ACHN (cell line): ENCODE results near the gene PAFAH1B2.
"Not testable (repeated sequence)": the region's sequence is repeated elsewhere in the genome, so short reads cannot be mapped to it uniquely, and the experiment has no call there.

Experiments used
- DNase-seq: peaks from one replicate; pipeline ENCODE4 v3.0.0-alpha.2; 2015
- in situ Hi-C: cut with HindIII; loops from 2 replicates; pipeline ENCODE4 v1.10.0; 2017; ENCODE audit warnings: low sequenced_read_pairs, low pct_ligation_motif_present, low pct_unique_long_range_greater_than_20kb

PAFAH1B2 gene

DNA sequence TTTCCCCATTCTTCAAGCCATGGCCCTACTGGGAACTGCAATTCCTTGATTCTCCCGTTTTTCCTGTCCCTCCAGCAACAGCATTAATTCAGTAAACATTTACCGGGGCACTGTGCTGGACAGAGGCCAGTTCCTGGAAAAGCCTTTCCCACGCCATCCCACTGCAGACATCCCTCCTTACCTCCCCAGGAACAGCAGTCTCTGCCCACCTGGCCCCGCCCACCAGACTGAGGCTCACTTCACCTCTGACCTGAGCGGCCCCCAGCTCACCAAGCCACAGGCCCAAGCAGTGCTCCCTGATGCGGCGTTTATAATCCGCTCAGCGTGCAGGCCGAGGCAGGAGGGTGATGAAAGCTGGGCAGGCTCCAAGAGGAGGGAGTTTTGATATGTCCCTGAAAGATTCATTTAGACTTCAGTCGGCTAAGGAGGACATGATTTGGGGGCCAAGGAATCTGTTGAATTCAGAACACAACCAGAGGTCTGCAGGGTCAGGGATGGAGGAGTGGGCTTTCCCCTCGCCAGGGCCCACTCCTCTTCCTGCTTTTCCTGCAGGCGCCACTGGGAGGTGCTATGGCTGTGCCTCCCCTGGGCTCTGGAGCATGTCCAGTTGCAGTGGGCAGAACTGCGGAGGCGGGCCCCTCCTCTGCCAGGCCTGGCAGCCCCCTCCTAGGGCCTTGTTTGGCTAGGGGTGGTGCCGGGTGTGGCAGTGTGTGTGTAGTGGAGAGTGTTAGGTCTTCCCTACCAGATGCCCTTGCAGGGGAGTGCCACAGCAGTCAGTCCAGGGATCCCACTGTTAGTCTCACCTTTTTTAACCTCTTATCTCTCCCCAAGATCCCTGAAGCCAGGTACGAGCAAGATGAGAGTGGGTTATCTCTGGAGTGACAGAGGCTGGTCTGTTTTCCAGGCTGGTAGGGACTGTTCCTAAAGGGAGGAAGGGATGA, 53.7 kb downstream of the PAFAH1B2 start:
- in situ Hi-C loops: no loop called here
- DNase-seq: peak; percentile 27

- no peak for DNase-seq
- in situ Hi-C loops: no loop called here
Measured at GRCh38 chr11:117198613-117199012, 54.5 kb downstream of the PAFAH1B2 start.

GRCh38 chr11:117199053-117199915, 55.2 kb downstream of the PAFAH1B2 start, which contains the start of gene TAGLN:
TAGLN (plus strand) TSS chr11:117199370; CDS start chr11:117203014, 3,644 bp downstream.
- DNase-seq: peak; percentile 68
- in situ Hi-C loops: no loop called here

- in situ Hi-C loops: no loop called here
- no peak for DNase-seq
Measured at GRCh38 chr11:117199916-117200812, 56.1 kb downstream of the PAFAH1B2 start.

DNA sequence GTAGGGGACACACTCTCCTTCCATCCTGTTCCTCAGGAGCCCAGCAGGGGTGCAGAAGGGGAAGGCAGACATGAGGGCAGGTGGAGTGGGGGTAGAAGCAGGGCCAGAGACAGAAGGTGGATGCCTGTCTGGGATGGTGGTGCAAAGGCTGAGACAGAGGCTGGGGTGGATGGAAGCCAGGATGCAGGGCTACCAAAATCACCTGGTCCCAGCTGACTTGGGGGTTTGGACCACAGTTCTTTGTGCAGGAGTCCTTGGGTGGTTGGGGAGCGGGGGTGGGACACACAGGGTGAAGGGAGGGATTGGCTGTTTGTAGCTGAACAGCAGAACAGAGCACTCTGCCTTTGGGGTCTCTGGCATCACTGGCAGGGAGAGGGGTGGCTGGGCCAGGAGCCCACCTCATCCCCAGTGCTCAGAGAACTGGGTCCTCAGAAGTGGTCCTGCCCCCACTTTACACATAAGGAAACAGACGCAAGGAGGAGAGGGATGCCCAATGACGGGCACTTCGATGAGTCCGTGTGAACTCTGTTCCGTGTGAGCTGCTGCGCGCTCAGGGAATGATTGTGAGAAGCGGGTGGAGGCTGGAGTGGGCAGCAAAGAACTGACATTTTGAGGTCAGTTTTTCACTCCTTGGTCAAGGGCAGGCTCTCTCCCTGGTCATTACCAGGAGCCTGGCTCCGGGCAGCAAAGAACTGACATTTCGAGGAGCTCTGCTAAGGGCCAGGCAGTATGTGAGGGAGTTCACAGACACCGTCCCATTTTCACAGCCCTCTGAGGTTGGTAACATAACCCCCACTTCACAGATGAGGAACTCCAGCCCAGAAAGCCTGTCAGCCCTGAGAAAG, 56.9 kb downstream of the PAFAH1B2 start:
- in situ Hi-C loops: no loop called here
- DNase-seq: no peak

- in situ Hi-C loops: no loop called here
- DNase-seq: no peak
Measured at GRCh38 chr11:117201658-117202305, 57.7 kb downstream of the PAFAH1B2 start.

GRCh38 chr11:117202386-117203068, 58.4 kb downstream of the PAFAH1B2 start:
- no peak for DNase-seq
- in situ Hi-C loops: no loop called here

DNA sequence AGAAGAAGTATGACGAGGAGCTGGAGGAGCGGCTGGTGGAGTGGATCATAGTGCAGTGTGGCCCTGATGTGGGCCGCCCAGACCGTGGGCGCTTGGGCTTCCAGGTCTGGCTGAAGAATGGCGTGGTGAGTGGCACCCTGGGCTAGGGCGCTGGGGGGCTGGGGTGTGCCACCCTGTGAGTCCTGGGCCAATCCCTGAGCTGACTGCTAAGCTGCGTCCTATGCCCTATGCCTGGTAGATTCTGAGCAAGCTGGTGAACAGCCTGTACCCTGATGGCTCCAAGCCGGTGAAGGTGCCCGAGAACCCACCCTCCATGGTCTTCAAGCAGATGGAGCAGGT, 59.0 kb downstream of the PAFAH1B2 start:
- in situ Hi-C loops: no loop called here
- no peak for DNase-seq

DNA sequence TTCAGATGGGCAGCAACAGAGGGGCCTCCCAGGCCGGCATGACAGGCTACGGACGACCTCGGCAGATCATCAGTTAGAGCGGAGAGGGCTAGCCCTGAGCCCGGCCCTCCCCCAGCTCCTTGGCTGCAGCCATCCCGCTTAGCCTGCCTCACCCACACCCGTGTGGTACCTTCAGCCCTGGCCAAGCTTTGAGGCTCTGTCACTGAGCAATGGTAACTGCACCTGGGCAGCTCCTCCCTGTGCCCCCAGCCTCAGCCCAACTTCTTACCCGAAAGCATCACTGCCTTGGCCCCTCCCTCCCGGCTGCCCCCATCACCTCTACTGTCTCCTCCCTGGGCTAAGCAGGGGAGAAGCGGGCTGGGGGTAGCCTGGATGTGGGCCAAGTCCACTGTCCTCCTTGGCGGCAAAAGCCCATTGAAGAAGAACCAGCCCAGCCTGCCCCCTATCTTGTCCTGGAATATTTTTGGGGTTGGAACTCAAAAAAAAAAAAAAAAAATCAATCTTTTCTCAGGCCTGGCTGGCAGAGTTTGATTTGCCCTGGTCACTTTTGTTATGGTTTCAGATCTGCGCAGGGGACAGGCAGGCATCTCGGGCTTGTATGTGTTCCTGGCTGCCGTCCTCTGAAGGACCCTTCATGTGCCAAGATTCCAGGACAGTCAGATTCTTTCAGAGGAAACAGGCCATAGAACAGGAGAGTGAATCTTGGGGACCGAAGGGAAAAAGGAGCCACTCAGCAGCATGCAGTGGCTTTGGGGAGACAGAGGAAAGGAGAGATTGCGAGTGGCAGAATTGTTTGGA, 60.4 kb downstream of the PAFAH1B2 start:
- no peak for DNase-seq
- in situ Hi-C loops: no loop called here

GRCh38 chr11:117205211-117205818, 61.2 kb downstream of the PAFAH1B2 start:
- in situ Hi-C loops: no loop called here

GRCh38 chr11:117206111-117206510, 62.0 kb downstream of the PAFAH1B2 start:
- in situ Hi-C loops: not testable (repeated sequence)

More at GRCh38 chr11:117205211-117205818, 61.2 kb downstream of the PAFAH1B2 start:
- no peak for DNase-seq

DNA sequence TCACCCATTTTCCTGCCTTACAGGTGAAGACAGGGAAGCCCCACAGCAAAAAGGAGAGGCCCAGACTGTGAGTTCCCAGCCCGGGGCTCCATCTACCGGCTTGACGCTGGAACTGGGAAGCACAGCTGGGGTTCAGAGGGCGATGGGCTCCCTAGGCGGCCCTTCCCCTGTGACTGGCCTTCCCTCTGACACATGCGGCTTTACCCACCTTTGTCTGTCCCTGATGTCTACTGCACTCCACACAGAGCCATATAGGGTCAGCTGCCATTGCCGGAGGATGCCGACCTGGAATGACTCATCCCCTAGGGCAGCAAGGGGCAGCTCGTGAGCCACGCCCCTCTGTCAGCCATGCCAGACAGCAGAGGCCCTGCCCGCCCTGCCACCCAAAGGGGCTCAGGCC, 62.8 kb downstream of the PAFAH1B2 start:
- in situ Hi-C loops, DNase-seq: not testable (repeated sequence)

More at GRCh38 chr11:117206111-117206510, 62.0 kb downstream of the PAFAH1B2 start:
- DNase-seq: not testable (repeated sequence)

DNA sequence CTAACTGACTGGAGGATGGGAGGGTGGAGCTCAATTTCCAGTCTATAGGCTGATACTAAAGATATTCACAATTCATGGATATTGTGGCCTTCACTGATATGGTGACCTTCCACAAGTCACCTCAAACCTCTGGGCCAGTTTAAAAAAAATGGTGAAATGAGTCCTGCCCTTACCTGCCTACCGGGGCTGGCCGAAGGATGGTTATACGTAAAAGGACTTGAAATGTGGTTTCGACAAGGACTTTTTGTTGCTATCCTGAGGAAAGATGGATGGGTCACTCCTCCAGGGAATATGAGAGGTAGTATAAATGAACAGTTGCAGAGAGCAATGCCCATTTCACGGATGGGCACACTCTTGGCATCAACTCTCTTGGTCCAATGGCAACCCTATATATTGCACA, 63.4 kb downstream of the PAFAH1B2 start:
- in situ Hi-C loops, DNase-seq: not testable (repeated sequence)

GRCh38 chr11:117208710-117209109, 64.6 kb downstream of the PAFAH1B2 start:
- in situ Hi-C loops, DNase-seq: not testable (repeated sequence)

DNA sequence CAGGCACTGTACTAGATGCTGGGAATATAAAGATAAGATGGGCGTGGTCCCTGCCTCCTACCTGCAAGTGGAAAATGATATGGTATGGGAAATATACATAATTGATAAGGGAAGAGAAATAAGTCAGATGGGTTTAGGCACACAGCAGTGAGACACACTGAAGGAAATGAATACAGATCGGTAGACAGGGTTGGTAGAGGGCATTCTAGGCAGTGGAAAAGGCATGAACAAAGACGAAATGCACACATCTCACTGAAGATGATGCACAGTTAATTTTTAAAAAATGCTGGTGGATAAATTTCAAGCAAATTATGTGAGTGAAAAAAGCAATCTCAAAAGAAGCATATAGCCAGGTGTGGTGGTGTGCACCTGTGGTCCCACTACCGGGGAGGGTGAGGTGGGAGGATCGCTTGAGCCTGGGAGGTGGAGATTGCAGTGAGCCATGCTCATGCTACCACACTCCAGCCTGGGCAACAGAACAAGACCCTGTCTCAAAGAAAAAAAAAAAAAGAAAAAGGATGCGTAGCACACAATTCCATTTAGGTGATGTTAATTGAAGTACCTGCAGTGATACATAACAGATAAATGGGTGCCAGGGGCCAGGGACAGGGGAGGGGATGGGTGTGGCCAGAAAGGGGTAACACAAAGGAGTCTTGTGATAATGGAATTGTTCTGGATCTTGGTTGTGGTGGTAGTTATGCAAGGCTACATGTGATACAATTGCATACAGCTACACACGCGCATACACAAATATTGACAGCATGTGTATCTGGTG, 65.5 kb downstream of the PAFAH1B2 start:
- in situ Hi-C loops, DNase-seq: not testable (repeated sequence)
